Activated CD8-positive, alpha-beta memory T cell treated with anti-CD3 and anti-CD28 coated beads, Interleukin-2, amount 50 U/mL, for 4 hours (primary cell): Measurements from ENCODE around the gene CASTOR2.
"Not testable (repeated sequence)": the region's sequence is repeated elsewhere in the genome, so short reads cannot be mapped to it uniquely, and the experiment has no call there.

Experiments
- DNase-seq: peaks from one replicate; pipeline ENCODE4 v3.0.0-alpha.2; 2020

The CASTOR2 gene

DNA sequence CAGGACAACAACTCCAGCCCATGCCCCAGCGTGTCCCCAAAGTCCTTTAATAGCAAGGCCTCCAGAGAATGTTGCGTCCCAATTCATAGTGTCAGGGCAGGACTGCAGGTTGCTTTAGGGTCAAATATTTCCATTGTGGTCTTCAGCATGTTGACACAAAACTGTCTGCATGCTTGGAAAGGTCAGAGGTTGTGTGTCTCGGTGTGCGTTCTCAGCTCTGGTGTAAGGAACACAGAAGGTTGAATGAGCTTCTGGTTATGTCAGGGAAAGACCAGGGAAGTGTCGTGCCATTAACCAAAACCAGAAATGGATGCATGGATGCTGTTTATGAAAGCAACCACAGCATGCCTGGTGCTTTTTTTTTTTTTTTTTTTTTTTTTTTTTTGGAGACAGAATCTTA lies 31.9 kb downstream of the CASTOR2 start:
- not testable (repeated sequence) for DNase-seq

DNA sequence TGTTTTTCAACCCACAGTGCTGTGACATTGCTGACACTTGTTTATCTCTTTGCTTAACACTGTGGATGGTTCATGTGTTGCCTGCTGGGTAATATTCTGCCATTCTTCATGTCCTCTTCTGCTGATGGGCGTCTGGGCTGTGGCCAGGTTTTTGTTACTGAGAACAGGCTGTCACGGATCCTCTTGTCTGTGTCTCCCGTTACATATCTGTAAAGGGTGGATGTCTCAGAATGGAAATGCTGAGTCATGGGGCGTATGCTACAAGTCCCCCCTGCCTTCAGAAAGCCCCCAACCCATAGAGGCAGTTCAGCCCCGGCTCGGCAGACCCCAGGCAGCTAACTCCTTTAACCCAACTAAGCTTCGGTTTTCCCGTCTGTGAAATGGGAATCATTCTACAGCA lies 33.3 kb downstream of the CASTOR2 start:
- not testable (repeated sequence) for DNase-seq

DNA sequence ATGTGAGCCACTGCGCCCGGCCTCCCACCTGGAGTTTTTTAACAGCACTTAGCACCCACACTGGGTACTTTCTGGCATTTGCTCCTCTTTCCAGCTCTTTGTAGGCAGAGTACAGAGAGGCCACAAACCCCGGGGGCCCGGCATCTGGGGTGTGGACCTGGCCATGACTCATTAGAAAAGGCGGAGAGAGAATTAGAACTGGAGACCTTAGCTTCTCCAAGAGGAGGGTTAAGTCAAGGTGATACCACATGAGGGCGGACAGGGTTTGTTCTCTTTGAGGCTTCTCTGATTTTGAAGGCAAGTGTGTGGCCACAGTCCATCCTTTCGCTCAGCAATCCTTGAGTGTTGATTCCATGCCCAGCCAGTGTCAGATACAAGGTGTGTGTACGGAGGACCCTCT lies 36.9 kb downstream of the CASTOR2 start:
- not testable (repeated sequence) for DNase-seq

DNA sequence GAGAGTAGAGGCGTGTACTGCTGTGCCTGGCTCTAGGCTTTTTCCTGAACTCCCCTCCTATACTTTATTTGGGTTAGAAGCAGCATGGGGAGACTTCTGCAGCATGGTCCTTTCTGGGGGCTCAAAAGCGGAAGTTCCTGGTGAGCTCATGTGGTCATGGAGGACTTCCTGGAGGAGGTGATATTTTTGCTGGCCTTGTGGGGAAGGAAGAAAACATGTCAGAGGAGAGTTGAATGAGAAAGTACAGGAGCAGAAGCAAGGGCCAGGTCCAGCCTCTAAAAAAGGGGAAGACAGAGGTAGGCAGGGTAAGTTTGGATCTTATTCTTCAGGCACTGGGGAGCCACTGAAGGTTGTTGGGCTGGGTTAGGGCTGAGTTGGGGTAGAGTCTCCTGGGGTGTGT lies 45.5 kb downstream of the CASTOR2 start:
- no peak for DNase-seq

DNA sequence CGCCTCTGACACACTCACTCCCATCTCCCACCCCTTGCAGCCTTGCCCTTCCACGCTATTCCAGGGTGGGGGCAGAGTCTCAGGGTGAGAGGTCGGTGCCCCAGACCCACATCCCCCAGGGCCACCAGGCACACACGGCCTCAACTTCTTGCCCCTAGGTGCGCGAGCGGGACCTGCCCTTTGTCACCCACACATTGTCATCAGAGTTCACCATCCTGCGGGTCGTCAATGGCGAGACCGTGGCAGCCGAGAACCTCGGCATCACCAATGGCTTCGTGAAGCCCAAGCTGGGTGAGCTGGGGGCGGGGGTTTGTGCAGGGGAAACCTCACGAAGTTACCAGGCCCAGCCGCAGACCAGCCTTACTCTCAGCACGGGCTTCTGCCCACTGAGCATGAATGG lies 53.3 kb downstream of the CASTOR2 start:
- no peak for DNase-seq

DNA sequence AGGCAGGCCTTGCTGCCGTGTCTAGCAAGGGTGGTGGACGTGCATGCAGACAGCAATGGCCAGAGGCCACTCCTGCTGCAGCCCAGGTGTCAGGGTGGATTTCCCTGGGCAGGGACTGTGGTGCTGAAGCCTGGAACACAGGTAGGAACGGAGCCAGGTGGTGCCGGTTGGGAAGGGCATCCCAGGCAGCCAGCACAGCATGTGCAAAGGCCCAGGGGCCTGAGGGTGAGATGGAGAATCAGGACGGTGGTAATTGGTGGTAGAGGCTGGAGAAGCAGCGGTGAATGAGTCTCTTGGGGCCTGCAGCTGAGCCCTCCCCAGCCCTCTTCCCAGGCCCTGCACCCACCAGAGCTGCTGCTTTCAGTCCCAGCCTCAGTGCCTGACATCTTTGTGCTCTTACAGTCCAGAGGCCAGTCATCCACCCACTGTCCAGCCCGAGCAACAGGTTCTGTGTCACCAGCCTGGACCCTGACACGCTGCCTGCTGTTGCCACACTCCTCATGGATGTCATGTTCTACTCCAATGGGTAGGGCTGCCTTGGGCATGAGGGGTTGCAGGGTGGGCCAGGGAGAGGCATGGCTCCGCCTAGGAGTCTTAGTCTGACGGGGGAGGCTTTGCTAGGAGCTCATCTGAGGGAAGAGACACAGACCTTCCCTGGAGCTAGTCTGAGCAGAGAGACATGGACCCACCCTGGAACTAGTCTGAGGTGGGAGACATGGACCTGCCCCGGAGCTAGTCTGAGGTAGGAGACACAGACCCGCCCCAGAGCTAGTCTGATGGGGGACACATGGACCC lies 54.3 kb downstream of the CASTOR2 start:
- no peak for DNase-seq

DNA sequence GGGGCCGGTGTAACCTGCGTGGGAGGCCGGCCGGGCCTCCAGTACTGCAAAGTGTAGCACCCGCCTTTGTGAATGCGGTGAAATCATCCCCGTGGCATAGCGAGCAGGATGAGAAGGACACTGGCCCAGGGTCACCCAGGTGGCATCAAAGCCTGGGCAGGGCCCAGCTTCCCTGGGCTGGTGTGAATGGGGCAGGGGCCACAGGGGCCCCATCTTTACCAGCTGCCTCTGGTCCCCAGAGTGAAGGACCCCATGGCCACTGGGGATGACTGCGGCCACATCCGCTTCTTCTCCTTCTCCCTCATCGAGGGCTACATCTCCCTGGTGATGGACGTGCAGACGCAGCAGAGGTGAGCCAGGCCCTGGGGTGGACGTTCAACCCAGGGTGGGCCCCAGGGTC lies 55.3 kb downstream of the CASTOR2 start:
- no peak for DNase-seq

DNA sequence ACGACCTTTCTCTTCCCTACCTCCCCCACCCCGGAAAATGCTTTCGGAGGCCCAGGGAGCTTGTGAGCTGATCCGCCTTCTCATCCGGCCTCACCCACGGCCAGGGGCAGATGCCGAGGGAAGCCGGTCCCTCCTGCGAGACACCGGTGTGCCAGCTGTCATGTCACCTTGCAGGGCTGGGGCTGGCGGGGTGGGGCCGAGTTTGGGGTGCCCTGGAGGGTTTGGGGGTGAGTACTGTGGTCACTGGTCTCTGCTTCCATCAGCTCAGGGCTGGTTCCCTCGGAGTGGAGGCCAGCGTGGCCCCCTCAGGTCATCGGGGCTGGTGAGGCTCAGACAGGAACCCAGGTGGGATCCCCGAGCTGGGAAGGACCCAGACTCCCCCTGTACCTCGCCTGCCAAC lies 60.4 kb downstream of the CASTOR2 start:
- DNase-seq, result no peak

DNA sequence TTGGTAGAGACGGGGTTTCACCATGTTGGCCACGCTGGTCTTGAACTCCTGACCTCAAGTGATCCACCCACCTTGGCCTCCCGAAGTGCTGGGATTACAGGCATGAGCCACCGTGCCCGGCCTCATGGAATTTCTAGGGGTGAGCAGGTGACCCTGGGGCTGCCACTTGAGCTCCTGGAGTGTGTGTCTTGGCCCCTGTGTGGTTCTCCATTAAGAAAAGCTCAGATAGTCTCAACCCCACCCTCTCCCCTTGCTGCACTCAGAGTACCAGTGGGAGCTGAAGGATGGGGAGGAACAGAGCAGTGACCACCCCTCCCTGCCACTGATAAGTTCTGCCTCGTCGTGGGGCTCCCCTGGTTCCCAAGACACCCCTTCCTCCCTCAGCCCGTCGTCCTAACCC lies 63.8 kb downstream of the CASTOR2 start:
- no peak for DNase-seq

DNA sequence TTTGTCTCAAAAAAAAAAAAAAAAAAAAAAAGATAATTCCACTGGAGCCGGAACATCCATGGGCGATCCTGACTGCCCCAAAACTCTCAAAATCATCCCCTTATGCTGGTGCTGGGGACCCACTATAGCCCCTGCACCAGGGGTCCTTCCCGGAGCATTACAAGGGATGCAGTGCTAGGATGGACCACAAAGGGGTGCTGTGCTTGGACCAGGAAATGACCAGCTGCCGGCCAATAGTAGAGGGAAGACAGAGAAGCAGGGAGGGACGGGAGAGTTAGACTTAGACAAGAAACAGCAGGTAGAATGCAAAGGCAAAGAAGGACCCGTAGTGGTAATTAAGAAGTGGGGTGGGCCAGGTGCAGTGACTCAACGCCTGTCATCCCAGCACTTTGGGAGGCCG lies 68.6 kb downstream of the CASTOR2 start:
- DNase-seq, result no peak

DNA sequence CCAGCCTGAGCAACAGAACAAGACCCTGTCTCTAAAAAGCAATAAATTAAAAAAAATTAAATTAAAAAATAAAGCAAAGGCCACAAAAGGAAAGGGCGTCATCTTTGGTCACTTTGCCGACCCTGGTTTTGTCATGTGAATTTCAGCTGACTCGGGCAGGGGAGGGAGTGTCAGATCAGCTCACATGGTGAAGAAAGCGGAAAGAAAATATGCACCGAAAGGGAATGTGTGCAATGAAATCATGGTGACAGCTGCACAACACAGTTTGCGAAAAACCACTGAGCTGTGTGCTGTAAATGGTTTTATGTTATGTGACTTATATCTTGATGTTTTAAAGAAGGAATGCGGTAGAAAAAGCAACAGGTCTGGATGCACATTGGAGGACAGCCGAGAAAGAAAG lies 69.3 kb downstream of the CASTOR2 start:
- no peak for DNase-seq

DNA sequence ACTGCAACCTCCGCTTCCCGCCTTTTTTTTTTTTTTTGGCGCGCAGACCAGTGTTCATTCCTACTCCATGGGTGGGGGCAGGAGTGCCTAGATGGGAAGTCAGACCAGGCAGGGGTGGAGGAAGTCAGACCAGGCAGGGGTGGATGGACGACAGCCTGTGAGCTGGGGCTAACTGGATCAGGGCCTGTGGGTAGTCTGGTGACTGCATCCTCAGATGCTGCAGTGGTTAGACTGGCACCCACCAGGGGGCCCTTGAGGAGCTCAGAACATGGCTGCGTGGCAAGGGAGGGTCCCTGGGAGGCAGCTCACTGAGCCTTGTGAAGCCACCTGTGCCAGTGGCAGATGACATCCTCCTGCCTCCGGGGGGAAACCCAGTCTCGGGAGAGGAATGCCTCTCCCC lies 74.0 kb downstream of the CASTOR2 start:
- no peak for DNase-seq

DNA sequence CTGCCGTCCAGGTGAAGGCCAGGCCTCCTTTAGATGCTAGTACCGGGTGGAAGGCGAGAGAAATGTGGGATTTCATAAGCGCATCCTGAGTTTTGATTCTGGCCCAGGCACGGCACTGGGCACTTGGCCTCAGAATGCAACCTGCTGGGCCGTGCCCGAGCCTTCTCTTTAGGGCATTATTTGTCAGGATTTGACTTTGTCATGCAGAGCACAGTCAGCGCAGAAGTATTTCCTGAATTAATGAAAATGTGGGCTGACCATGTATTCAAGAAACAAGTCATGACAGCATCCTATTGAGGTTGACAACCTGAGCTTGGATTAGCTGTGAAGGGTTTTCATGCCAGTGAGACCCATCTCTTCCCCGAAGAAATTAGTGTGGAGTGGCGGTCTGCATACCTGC lies 74.7 kb downstream of the CASTOR2 start:
- DNase-seq, result no peak

DNA sequence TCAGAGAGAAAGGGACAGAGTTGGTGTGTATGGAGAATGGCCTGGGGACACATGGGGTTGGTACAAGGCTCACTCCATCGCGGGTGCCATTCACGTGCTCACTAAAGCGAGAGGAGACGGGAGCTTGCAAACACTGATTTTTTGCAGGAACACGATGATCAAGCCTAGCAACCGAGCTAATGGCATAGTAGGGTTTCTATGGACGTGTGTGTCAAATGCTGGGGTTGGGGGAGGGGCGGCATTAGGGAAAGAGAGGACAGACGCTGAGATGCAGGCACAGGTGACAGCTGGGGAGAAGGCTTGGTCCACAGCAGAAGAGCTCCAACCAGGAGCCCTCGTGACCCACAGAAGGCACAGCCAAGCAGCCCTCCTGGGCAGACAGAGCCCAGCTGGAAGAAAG lies 75.2 kb downstream of the CASTOR2 start:
- no peak for DNase-seq

DNA sequence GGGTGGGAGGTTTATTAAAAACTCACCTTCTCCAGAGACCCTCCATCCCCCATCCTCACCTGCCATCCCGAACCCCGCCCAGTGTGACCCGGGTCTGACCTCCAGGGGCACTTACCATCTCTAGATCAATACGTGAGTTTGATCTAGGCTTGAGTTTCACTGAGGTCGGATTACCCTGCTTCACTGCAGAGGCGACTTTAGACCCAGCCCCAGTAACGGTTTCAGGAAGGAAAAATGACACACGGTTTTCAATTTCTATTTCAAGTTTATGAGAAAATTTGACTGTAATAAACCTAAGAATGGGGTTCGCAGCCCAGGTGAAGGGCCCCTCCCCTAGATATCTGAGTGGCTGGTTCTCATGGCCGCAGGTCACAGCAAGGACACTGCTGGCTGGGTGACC lies 76.0 kb downstream of the CASTOR2 start:
- DNase-seq, result no peak

DNA sequence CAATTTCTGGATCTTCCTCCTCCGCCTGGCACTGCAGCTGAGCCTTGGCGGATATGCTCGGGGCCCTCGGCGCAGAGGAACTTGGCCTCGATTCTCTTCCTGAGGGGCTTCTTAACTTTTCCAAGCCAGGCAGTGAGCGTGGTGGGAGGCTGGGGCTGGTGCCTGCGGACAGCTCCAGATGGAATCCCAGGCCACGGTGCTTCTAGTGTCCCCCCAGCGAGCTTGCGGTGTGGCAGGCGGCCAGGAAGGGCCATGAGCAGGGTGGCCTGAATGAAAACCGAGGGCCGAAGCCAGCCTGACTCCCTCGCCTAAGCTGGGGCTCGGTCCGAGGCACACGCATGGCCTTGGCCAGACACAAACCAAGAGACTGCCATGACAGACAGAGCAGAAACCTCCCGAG lies 77.8 kb downstream of the CASTOR2 start:
- DNase-seq, result no peak

DNA sequence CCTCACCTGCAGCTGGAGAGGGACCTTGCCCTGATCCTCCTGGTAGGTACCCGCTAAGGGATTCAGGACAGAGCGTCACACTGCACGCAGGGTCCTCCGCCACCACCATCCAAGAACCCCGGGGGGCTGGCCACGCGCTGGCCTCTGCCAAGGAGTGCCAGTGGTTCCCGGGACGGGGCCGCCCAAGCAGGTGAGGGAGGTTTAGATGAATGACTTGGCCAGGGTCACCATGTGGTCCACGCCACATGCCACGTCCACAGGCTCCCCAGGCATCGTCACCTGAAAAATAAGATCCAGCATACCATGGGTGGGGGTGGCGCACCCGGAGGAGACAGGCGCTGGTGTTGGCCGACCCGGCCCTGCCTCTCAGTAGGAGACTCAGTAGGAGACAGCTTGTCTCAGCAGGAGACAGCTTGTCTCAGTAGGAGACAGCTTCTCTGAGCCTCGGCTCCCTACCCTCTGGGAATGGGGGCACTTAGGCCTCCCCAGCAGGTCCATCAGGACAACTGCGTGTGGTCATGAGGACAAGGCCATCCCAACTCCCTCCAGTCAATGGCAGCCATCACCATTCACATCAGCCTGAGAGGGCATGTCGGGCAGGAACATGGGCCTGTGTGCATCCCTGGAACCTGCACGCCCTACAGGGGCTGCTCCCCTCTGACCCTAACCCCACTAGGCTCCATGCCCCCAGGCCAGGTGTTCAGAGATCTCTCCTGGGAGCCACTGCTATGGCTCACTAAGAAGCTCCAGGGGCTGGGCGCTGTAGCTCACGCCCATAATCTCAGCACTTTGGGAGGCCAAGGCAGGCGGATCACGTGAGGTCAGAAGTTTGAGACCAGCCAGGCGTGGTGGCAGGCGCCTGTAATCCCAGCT lies 78.6 kb downstream of the CASTOR2 start:
- no peak for DNase-seq

DNA sequence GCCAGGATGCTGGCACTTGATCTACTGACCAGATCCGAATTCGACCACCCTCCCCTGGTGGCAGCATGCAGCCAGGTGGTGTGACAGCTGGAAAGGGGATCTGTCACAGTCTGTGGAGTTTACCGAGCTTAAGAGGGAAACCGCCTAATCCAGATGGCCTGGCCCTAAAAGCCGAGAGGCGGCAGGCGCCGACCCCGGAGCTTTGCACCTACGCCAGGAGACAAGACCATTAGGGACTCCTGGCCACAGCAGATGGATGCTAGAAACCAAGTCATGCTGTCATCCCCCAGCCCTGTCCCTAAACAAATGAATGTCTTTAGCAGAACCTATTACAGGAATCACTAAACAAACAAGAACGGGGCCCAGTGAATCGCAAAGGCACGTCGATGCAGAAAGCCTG lies 81.4 kb downstream of the CASTOR2 start:
- no peak for DNase-seq

DNA sequence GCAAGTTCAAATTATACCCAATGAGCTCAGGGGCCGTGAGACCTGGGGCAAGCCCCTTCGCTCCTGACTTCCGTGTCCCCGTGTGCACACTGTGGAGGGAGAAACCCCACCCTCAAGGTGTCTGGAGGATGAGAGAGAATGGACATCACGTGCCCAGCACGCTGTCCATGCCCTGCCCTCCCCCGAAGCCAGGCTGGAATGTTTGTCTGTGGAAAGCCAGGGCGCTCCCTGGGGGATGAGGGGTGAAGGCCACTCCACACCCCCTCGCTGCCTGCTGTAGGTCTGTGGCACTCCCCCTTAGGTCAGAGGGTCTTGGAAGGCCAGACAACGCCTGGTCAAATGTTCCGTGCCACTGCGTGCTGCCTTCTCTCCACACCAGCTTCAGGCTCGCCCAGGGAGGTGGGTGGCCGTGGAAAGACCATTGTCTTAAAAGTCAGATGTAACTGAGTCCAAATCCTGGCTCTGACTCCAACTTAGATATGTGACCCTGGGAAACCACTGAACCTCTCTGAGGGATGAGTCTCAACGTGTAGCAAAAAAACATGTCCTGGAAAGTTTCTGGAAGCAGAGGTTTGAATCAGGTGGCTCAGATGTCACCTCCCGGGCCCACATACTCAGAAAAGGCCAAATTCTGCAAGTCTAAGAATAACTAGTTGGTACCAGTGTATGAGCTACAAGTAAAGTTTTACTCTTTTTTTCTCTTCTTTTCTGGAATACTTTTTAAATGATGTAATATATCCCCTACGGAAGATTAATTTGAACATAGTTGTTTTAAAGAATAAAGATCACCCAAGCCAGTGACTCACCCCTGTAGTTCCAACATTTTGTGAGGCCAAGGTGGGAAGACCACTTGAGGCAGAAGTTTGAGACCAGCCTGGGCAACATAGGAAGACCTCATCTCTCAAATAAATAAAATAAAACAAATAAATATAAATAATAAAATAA lies 84.2 kb downstream of the CASTOR2 start:
- DNase-seq, result no peak

DNA sequence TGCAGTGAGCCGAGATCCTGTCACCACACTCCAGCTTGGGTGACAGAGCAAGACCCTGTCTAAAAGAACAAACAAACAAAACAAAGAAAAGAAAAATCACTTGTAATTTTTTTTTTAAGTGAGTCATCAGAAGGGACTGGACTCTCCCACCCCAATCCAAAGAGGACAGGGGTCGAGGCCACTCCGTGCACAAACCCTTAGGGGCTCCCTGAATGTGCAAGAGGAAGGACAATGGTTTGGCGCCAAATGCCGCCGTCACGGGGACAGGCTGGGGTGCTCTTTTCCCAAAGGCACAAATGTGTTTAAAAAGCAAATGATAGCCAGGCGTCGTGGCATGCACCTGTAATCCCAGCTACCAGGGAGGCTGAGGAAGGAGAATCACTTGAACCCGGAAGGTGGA lies 85.3 kb downstream of the CASTOR2 start:
- DNase-seq, result no peak

DNA sequence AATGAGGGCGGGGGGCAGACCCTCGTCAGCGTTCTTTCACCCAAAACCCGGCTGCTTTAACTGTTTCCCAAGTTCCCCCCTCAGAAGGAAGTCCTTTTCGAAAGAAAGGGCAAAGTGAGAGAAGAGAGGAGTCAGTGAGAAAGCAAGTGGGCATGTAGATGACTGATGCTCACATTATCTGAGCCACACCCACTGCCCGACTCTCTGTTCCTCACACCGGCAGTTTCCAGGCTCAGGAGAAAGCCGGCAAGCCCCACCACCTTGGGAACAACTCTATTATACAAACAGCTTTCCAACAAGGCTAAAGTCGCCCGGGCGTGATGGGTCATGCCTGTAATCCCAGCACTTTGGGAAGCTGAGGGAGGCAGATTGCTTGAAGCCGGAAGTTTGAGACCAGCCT lies 86.0 kb downstream of the CASTOR2 start:
- no peak for DNase-seq

DNA sequence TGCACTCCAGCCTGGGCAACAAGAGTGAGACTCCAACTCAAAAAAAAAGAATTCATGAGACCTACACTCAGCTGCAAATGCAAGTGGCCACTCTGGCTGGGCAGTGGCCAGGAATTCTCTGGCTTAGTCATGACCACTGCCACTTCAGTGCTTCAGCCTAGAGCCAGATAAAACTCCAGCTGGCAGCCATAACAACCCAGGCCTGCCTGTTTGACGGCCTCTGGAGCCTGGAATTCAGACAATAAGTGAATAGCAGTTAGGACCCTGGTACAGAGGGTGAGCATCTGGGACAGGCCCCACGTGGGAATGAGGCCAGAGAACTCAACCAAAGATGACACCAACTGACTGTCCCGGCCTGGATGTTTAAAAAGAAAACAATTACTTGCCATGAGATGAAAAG lies 90.2 kb downstream of the CASTOR2 start:
- DNase-seq, result no peak

DNA sequence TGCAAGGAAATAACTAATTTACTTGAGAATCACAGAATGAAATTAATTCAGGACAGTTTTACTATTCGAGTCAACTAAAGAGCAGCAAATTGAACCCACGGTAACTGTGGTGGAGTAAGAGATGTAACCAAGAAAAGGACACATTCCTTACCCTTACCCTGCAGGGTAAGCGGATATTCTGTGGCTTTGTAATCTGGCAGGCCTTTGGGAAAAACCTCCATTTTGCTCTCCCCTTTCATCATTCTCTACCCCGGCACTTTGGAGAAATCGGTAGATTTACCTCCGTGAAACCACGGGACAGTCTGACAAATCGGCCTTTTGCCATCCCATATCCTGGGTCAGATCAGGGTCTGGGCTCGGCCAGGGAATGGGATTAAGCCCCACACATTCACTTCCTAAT lies 90.7 kb downstream of the CASTOR2 start:
- no peak for DNase-seq
